ENCODE data around the gene SGTA.
"Not testable (repeated sequence)": the region's sequence is repeated elsewhere in the genome, so short reads cannot be mapped to it uniquely, and the experiment has no call there.

SGTA gene

DNA sequence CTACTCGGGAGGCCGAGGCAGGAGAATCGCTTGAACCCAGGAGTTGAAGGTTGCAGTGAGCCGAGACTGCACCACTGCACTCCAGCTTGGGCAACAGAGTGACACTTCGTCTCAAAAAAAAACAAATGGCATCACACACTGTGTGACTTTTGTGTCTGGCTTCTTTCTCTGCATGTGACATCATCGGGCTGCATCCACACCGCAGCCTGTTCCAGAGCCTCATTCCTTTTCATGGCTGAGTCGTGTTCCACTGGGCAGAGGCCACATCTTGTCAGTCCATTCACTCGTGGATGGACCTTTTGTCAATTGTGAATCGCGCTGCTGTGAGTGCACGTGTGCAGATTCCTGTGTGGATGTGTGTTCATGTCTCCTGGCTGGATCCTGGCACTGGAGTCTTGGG is 10.5 kb upstream of the SGTA start:
- Histone ChIP-seq H3K4me2 (ENCODE audit: low read depth, low read length) (no peak overlapping the region), H3F3A (ENCODE audit: insufficient read depth, low read length) (no peaks in the 10 kb centered on the region), H3K79me2 (ENCODE audit: low read length) (peaks cover 44% of the 10 kb centered on the region), H3K36me3 (replicated peaks; ENCODE audit: insufficient read depth, low read length) (no peaks in the 10 kb centered on the region; the same call in none of the 2 replicates), H3K4me3 (ENCODE audit: low read length) (no peak overlapping the region), H4K20me1 (ENCODE audit: insufficient read depth, low read length) (no peaks in the 10 kb centered on the region), H3K27me3 (replicated peaks; ENCODE audit: insufficient read depth, low read length) (no peaks in the 10 kb centered on the region), H3K9ac (ENCODE audit: low read length) (no peak overlapping the region), H3K27ac (ENCODE audit: low read length) (no peak overlapping the region), H2AFZ (ENCODE audit: low read length) (no peak overlapping the region), H3K9me3 (replicated peaks; ENCODE audit: insufficient read depth, low read length) (no peaks in the 10 kb centered on the region), H3K9me2 (replicated peaks; ENCODE audit: insufficient read depth, low read length) (no peaks in the 10 kb centered on the region), H3K4me1 (ENCODE audit: low read length) (no peaks in the 10 kb centered on the region)
- DNase-seq = no peak
- TF ChIP-seq, protein P1, sequence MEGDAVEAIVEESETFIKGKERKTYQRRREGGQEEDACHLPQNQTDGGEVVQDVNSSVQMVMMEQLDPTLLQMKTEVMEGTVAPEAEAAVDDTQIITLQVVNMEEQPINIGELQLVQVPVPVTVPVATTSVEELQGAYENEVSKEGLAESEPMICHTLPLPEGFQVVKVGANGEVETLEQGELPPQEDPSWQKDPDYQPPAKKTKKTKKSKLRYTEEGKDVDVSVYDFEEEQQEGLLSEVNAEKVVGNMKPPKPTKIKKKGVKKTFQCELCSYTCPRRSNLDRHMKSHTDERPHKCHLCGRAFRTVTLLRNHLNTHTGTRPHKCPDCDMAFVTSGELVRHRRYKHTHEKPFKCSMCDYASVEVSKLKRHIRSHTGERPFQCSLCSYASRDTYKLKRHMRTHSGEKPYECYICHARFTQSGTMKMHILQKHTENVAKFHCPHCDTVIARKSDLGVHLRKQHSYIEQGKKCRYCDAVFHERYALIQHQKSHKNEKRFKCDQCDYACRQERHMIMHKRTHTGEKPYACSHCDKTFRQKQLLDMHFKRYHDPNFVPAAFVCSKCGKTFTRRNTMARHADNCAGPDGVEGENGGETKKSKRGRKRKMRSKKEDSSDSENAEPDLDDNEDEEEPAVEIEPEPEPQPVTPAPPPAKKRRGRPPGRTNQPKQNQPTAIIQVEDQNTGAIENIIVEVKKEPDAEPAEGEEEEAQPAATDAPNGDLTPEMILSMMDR (IDR thresholded peaks at IDR 0.05; ENCODE audit: low read length) = no peak
- TF ChIP-seq EZH2 (optimal IDR thresholded peaks at IDR 0.05; ENCODE audit: low read depth, low read length) (no peak), EZH2phosphoT487 (IDR thresholded peaks at IDR 0.05; ENCODE audit: low read length) (no peak)

DNA sequence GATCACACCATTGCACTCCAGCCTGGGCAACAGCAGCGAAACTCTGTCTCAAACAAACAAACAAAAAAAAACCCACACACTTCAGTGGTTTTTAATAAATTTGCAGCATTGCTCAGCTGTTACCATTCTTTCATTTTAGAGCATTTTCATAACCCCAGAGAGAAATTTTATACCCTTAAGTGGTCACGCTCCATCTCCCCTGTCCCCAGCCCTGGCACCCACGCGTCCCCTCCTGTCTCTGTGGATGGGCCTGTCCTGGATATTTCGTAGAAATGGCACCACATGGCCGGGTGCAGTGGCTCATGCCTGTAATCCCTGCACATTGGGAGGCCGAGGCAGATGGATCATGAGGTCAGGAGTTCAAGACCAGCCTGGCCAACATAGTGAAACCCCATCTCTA is 10.1 kb upstream of the SGTA start:
- Histone ChIP-seq H3F3A (ENCODE audit: insufficient read depth, low read length) (no peaks in the 10 kb centered on the region), H3K9me2 (replicated peaks; ENCODE audit: insufficient read depth, low read length) (no peaks in the 10 kb centered on the region), H3K27me3 (replicated peaks; ENCODE audit: insufficient read depth, low read length) (no peaks in the 10 kb centered on the region), H3K4me2 (ENCODE audit: low read depth, low read length) (no peak overlapping the region), H3K4me3 (ENCODE audit: low read length) (no peak overlapping the region), H4K20me1 (ENCODE audit: insufficient read depth, low read length) (no peaks in the 10 kb centered on the region), H3K27ac (ENCODE audit: low read length) (no peak overlapping the region), H3K9me3 (replicated peaks; ENCODE audit: insufficient read depth, low read length) (no peaks in the 10 kb centered on the region), H3K79me2 (ENCODE audit: low read length) (peaks cover 48% of the 10 kb centered on the region), H3K36me3 (replicated peaks; ENCODE audit: insufficient read depth, low read length) (no peaks in the 10 kb centered on the region; the same call in none of the 2 replicates), H3K4me1 (ENCODE audit: low read length) (no peaks in the 10 kb centered on the region), H2AFZ (ENCODE audit: low read length) (no peak overlapping the region), H3K9ac (ENCODE audit: low read length) (no peak overlapping the region)
- TF ChIP-seq, protein P1 (IDR thresholded peaks at IDR 0.05; ENCODE audit: low read length) = no peak
- TF ChIP-seq EZH2phosphoT487 (IDR thresholded peaks at IDR 0.05; ENCODE audit: low read length) = no peak
- TF ChIP-seq EZH2 (optimal IDR thresholded peaks at IDR 0.05; ENCODE audit: low read depth, low read length) = no peak
- no peak for DNase-seq

DNA sequence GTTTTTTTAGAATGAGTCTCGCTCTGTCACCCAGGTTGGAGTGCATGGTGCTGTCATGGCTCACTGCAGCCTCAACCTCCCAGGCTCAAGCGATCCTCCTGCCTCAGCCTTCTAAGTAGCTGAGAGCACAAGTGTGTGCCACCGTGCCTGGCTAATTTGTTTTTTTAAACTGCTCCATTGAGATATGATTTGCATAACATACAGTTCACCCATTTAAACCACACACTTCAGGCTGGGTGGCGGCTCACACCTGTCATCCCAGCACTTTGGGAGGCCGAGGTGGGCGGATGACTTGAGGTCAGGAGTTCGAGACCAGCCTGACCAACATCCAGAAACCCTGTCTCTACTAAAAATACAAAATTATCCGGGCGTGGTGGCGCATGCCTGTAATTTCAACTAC is 9.6 kb upstream of the SGTA start:
- not testable (repeated sequence) for H3K9me2 ChIP-seq (replicated peaks; ENCODE audit: insufficient read depth, low read length); H4K20me1 ChIP-seq (ENCODE audit: insufficient read depth, low read length); H3F3A ChIP-seq (ENCODE audit: insufficient read depth, low read length); H3K4me3 ChIP-seq (ENCODE audit: low read length); H3K4me1 ChIP-seq (ENCODE audit: low read length); DNase-seq; H3K4me2 ChIP-seq (ENCODE audit: low read depth, low read length); H3K27me3 ChIP-seq (replicated peaks; ENCODE audit: insufficient read depth, low read length); H3K27ac ChIP-seq (ENCODE audit: low read length); H3K36me3 ChIP-seq (replicated peaks; ENCODE audit: insufficient read depth, low read length); H3K9me3 ChIP-seq (replicated peaks; ENCODE audit: insufficient read depth, low read length); H3K9ac ChIP-seq (ENCODE audit: low read length); H2AFZ ChIP-seq (ENCODE audit: low read length)
- H3K79me2 ChIP-seq (ENCODE audit: low read length) = peaks cover 53% of the 10 kb centered on the region

DNA sequence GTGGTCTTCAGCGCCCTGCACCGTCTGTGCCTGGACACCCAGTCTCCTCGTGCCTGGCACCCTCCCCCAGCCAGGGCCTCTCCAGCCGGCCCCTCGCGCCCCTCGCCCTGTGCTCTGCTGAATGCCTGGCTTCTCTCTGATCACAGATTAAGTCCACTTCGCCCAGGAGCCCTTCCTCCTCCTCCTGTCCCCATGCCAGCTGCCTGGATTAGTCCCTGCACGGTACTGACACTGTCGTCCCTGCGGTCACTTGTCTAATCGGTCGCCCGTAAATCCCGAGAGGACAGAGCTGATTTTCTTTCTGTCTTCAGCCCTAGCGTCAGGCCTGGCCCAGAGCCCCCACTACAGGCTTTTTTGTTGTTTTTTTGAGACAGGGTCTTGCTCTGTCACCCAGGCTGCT is 8.8 kb upstream of the SGTA start:
- H3K4me1 ChIP-seq (ENCODE audit: low read length) = no peaks in the 10 kb centered on the region
- H3K27me3 ChIP-seq (replicated peaks; ENCODE audit: insufficient read depth, low read length) = no peaks in the 10 kb centered on the region
- no peak for TF ChIP-seq EZH2 (optimal IDR thresholded peaks at IDR 0.05; ENCODE audit: low read depth, low read length)
- TF ChIP-seq EZH2phosphoT487 (IDR thresholded peaks at IDR 0.05; ENCODE audit: low read length) = no peak
- TF ChIP-seq, protein P1 (IDR thresholded peaks at IDR 0.05; ENCODE audit: low read length) = no peak
- no peak overlapping the region for H3K4me3 ChIP-seq (ENCODE audit: low read length)
- H3K27ac ChIP-seq (ENCODE audit: low read length) = no peak overlapping the region
- no peak overlapping the region for H3K9ac ChIP-seq (ENCODE audit: low read length)
- H3K9me3 ChIP-seq (replicated peaks; ENCODE audit: insufficient read depth, low read length) = no peaks in the 10 kb centered on the region
- H3K36me3 ChIP-seq (replicated peaks; ENCODE audit: insufficient read depth, low read length) = no peaks in the 10 kb centered on the region; the same call in none of the 2 replicates
- DNase-seq = no peak
- H3K79me2 ChIP-seq (ENCODE audit: low read length) = peaks cover 61% of the 10 kb centered on the region
- H2AFZ ChIP-seq (ENCODE audit: low read length) = no peak overlapping the region
- no peaks in the 10 kb centered on the region for H3F3A ChIP-seq (ENCODE audit: insufficient read depth, low read length)
- no peaks in the 10 kb centered on the region for H4K20me1 ChIP-seq (ENCODE audit: insufficient read depth, low read length)
- H3K9me2 ChIP-seq (replicated peaks; ENCODE audit: insufficient read depth, low read length) = no peaks in the 10 kb centered on the region
- no peak overlapping the region for H3K4me2 ChIP-seq (ENCODE audit: low read depth, low read length)
